Activated gamma-delta T cell (primary cell): ENCODE data around the gene IPO5.
"Not testable (repeated sequence)": the region's sequence is repeated elsewhere in the genome, so short reads cannot be mapped to it uniquely, and the experiment has no call there.

ENCODE experiments used
- DNase-seq: peaks from one replicate; lab custom pipeline; 2025; lab: John Stamatoyannopoulos, UW

Gene IPO5

DNA sequence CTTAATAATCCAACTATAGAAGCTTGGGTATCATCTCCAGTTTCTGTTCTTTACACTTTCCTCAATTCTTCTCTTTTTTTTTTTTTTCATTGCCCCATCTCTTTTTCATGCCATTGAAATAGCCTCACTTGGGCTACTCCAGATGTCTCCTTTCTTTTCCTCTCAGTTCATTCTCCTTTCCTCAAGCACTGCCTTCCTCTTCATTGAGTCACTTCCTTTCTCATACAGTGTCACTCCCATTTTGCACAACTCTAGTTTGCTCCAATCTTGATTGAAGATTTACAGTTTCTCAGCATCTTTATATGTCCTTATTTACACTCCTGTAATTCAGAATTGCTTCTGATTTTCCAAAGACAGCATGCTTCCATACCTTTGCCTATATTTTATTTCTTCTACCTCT lies 61.3 kb downstream of the IPO5 start:
- DNase-seq: no peak

DNA sequence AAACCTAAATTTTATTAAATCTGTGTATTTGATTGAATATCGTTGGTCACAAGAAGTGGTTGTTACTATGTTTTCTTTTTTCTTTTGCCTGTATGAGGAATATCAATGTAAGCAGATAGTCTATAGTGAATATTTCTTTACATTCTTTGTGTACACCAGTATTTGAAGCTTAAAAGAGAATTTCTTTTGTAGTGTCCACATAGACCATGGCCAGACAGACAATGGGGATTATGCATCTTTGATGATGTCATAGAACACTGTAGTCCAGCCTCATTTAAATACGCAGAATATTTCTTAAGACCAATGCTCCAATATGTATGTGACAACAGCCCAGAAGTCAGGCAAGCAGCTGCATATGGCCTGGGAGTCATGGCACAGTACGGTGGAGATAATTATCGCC lies 64.8 kb downstream of the IPO5 start:
- DNase-seq: no peak

DNA sequence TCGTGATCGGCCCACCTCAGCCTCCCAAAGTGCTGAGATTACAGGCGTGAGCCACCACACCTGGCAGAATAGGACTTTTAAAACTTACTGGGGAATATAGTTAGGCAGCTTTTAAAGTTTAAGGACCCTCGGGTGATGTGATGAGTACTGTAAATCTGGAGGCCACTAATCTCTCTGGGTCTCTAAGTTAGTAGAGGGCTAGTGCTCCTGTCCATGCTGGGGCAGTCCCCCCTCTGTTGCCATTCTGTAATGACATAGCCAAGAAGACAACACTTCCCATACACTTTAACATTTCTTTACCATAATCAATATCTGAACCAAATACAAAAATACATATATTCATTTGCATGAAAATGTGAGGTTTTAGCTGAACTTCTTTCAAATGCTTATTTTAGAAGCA lies 65.7 kb downstream of the IPO5 start:
- DNase-seq: no peak

DNA sequence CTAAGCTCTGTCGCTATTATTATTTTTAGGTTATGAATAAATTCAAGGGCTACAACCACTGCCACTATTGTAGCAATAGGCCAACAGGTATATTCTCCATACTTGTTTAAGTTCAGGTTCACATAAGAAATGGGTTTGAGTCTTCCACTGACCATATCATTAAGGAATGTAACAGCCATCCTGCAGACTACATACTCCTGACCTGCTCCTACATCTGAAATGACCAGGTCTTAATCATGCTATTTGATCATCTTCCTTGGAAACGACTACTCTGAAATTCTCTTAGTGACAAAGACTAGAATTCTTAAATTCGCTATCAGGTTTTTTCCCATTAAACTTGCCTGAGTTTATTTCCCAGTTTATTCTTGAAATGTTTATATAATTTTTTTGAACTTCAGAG lies 66.8 kb downstream of the IPO5 start:
- no peak for DNase-seq

DNA sequence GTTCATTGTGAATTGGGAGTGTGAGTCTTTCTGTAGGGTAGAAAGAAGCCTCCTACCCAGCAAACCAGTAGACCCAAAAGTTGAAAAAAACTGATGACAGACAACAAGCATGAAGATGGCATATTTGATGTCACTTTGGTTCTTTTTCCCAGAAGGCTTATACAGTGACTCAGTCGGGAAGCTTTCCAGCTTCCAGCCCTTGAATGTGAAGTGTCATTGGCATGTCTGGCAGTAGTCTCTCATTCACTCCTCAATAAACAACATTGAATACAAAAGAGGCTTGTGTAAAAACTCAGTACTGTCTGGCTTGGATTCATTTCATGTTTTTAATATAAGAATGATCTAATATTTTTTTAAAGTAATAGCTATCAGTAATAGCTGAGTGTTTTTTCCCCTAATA lies 68.7 kb downstream of the IPO5 start:
- DNase-seq: no peak

DNA sequence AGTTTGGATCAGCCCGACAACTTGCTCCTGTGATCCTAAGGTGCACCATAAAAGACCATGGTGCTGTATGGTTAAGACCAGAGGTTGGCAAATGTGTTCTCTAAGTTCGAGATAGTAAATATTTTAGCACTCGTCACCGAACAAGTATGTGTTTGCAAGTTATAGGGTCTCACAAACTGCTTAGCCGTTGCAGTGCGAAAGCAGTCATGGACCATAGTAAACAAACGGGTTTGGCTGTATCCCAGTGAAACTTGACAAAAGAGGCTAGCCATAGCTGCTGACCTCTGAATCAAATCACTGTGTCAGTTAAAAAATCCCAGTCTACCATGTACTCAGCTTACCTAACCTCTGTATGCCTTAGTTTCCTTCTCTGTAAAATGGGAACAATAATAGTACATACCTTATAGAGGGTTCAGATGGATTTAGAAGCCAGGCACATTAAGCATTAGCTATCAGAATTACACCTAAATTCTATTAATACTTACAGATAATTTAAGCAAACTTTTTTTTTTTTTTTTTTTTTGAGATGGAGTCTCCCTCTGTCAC lies 72.1 kb downstream of the IPO5 start:
- DNase-seq: no peak

DNA sequence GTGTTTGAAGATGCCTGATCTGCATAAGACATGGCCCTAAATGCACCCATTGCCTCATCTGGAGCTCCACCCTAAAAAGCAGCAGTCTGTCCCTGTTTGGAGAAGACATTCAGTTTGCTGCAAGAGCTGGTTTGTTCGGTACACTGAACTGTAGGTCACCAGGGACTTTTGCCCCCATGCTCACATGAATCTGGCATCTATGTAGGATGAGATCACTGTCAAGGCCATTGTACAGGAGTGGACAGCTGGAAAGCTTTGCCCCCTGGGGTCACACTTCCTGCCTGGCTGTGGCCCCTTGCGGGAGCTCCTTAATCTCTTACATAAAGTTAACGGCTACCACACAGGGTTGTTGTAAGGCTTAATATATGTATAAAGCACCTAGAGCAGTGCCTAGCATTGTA lies 73.0 kb downstream of the IPO5 start:
- DNase-seq: no peak

DNA sequence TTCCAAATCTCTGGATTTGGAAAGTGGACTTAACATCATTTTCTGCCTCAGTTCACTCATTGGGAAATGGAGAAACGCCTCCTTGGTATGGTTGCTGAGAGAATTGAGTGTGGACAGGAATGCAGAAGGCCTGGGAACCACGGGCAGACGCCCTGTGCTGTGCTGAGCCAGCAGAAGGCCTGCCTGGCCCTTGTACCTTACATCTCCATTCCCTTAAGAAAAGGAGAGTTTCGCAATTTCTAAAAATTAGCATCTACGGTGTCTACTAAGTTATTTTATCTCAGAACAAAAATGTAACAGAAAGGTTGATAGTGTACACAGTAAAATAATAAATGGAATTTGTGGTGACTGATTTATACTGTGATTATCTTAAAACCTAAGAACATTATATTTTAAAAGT lies 78.7 kb downstream of the IPO5 start:
- DNase-seq: no peak

DNA sequence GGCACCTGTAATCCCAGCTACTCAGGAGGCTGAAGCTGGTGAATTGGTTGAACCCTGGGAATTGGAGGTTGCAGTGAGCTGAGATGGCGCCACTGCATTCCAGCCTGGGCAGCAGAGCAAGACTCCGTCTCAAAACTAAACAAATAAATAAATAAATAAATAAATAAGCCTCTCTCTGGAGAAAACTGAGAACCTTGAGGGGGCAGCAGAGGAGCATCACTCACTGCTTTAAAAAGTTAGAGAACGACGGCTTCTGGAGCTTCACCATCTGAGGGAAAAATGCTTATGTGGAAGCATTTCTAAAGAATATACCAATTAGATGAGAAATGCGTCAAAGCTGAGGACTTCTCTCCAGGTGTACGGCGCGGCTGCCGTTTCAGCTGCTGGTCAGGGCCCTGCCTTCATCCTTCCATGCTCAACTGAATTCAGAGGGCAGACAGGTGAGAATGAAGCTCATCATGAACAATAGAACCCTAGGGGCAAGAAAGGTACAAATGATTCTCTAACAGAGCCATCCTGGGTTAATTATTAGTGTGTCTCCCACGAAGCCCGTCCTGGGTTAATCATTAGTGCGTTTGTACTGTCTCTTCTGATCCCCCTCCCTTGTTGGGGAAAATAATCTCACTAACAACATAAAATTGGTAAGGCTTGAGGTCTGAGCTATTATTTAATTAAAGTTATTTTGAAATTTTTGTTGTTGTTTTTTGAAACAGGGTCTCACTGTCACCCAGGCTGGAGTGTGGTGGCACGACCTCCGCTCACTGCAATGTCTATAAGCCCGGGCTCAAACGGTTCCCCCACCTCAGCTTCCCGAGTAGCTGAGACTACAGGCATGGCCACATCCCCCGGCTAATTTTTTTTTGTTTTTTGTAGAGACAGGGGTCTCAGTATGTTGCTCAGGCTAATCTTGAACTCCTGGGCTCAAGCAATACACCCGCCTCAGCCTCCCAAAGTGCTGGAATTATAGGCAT lies 80.1 kb downstream of the IPO5 start:
- no peak for DNase-seq

DNA sequence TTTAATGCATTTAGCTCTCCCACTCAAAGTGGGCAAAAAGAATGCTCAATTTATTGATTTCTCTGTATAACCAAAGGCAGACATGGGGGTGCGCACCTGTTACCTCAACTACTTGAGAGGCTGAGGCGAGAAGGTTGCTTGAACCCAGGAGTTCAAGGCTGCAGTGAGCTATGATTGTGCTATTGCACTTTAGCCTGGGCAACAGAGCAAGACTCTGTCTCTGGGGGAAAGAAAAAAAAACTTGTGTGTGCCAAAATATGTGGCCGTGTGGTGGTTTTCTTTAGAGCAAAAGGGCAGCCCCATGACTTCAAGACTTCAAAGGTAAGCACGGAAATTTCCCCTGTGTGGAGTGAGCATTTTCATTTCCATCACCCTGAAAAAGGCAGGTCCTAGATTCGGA lies 81.9 kb downstream of the IPO5 start:
- DNase-seq: no peak

DNA sequence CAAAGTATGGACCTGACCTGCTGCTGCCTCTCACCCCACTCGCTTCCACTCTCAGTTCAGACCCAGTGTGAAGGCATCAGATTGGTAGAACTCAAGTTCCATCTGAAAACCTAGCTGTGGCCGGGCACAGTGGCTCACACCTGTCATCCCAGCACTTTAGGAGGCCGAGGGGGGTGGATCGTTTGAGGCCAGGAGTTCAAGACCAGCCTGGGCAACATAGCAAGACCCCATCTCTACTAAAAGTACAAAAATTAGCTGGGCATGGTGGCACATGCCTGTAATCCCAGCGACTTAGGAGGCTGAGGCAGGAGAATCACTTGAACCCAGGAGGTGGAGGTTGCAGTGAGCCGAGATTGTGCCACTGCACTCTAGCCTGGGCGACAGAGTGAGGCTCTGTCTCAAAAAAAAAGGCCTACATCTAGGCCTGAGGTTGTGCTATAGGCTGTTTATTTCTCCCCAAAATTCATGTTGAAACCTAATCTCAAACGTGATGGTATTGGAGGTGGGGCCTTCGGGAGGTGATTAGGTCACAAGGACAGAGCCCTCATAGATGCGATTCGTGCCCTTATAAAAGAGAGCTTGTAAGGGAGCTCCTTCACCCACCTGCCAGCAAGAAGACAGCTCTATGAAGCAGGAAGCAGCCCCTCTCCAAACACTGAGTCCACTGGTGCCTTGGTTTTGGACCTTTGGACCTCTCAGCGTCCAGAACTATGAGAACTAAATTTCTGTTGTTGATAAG lies 83.3 kb downstream of the IPO5 start:
- not testable (repeated sequence) for DNase-seq

DNA sequence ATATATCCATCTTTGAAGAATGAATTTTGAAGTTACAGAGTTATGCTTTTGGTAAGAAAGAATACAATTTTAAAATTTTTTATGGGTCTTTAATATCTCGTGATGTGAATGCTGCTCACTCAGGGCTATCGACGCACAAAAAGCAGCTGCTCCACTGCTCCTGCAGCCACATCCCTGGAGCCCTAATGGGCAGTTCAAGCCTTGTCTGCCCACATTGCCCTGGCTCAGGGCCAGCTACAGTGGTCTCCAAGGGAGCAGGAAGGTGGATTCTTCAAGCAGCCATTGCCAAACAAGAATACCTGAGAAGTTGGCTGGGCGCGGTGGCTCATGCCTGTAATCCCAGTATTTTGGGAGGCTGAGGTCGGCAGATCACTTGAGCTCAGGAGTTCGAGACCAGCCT lies 85.8 kb downstream of the IPO5 start:
- no peak for DNase-seq

DNA sequence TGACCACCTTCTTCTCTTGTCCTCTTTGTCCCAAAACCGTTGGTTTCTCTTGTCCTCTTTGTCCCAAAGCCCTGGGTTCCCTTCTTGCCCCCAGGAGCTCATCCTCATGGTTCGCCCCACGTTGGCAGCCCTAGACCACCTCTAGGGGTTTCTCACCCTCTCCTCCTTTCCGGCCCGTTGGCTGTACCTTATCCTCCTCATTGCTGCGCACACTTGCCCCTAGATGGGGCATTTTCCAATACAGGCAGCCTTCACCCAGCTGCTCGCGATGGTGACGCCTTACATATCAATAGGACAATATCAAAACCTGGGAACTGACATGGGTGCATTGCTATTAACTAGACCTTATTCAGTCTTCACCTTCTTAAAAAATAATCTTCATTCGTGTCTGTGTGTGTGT lies 86.5 kb downstream of the IPO5 start:
- no peak for DNase-seq

DNA sequence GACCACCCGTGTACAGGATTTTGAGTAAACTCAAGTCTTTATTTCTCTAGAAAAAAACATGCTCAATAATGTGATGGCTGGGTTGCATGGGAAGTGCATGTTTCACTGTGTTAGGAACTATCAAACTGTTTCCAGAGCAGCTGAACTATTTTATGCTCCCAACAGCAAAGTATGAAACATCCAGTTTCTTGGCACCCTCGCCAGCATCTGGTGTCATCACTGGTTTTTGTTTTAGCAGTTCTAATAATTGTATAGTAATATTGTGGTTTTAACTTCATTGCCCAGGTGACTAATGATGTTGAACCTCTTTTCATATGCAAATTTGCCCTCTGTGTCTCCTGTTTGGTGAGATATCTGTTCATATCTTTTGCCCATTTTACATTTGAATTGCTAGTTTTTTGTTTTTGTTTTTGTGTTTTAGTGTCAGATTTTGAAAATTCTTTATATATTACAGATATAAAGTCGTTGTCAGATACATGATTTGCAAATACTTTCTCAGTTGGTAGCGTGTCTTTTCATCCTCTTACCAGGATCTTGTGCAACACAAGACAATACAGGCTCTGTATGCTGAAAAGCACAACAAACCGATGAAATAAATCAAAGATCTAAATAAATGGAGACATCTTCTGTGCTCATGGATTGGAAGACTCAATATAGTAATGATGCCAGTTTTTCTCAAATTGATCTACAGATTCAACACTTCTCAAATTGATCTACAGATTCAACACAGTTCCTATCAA lies 87.8 kb downstream of the IPO5 start:
- no peak for DNase-seq

DNA sequence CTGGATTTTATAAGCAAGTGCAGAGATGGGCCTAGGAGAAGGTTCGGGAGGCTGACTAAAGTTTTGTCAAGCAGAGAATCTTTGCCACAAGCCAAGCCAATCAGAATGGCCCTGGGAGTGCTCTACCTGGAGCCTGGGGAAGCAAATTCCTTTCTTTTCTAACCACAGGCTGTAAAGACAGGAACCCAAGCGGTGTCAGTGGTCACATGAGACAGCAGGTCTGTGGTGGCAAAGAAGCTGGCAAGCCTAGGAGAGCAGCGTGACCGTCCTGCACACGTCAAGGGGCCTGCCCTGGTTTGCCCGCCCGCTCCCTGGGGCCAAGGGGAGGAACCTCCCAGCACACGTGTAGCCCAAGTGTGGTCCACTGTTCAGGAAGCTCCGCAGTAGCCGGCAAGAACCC lies 90.8 kb downstream of the IPO5 start:
- DNase-seq: no peak

DNA sequence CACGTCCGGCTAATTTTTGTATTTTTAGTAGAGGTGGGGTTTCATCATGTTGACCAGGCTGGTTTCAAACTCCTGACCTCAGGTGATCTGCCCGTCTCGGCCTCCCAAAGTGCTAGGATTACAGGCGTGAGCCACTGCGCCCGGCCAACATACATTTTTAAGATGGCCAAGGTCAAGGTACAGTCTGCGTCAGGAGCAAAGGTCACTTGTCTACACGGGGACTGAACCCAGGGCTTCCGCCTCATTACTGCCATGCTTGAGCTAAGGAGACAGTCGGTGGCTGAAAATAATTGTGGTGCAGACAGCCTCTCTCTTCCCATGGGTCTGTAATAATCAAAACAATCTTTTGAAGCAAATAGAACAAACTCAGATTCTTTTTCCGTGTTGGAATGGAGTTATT lies 94.3 kb downstream of the IPO5 start:
- DNase-seq: not testable (repeated sequence)

DNA sequence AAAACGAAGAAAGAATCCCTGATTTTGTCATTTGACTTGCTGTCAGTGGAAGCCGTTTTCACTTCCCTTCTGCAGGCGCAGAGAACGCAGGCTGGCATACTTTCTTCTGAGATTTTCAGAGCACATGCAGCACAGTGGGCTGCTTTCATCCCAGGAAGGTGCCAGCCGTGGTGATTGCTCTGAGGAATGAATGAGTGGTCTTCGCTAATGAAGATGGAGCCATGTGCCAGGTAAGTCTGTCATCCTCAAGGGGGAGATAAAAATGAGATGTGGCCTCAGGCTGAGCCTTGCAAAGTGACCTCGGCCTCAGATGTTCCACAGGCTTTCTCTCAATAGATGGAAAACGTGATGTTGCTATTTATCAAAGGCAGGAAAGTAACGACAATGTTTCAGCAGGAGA lies 94.8 kb downstream of the IPO5 start:
- no peak for DNase-seq

DNA sequence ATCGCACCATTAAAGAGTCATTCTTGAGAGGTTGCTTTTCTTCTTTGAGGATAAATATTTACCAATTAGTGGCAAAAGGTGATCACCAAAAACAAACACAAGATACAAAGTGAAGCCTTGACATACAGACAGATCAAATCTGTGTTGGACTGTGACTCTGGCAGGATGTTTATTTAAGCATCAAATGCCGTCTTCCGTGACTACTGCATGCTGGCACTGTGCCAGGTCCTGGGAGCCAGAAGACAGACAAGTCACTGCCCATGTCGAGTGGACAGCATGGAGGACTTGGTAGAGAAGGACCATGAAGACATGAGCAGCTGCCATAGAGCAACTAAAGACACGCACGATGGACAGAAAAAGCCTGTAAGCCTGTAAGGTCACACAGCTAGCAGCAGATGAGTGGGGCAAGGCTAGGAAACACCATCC lies 96.6 kb downstream of the IPO5 start:
- DNase-seq: no peak

DNA sequence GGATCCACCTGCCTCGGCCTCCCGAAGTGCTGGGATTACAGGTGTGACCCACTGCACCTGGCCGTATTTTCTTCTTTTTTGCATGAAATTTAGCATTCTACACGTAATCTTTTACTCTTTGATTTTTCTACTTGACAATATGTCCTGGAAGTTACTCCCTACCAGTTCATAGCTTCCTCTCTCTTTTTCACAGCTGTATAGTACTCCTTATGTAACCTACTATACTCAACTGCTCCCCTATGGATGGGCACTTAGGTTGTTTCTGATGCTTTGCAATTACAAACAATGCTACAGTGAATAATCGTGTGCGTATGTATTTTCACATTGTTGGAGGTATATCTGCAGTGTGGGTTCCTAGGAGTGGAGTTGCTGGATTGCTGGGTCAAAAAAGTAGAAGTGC lies 98.9 kb downstream of the IPO5 start:
- no peak for DNase-seq

DNA sequence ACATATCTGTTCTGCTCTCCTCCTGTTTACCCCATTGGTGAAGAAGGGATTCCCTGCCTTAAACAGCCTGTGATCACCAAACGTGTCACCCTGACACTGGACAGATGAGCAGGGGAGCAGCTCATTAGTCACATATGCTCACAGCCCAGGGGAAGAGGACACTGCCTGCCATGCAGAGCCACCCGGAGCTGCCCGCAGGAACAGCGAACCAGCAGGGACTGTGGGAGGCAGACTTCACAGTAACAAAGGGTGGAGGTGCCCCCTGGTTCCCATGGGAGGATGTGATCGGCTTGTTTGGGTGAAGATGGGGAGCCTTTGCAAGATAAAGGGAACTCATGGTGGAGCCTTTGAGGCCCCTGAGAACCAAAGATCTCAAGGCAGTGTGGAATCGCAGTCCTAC lies 100.8 kb downstream of the IPO5 start:
- no peak for DNase-seq

DNA sequence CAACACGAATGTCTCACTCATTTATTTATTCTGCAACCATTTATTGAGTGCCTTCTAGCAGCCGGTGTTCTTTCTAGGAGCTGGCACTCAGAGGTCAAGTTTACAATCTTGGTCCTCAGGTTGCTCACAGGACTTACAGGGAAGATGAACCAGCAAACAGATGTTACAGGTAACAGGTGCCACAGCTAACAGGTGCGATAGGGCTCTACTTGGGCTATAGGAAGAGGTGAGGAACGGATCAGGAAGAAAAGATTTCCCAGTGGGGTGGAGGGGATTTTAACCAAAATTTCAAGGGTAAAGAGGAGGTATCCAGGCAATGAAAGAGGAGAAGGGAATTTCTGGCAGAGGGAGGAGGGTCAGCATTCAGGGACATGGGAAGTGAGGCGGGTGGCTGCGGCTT lies 102.1 kb downstream of the IPO5 start:
- no peak for DNase-seq

DNA sequence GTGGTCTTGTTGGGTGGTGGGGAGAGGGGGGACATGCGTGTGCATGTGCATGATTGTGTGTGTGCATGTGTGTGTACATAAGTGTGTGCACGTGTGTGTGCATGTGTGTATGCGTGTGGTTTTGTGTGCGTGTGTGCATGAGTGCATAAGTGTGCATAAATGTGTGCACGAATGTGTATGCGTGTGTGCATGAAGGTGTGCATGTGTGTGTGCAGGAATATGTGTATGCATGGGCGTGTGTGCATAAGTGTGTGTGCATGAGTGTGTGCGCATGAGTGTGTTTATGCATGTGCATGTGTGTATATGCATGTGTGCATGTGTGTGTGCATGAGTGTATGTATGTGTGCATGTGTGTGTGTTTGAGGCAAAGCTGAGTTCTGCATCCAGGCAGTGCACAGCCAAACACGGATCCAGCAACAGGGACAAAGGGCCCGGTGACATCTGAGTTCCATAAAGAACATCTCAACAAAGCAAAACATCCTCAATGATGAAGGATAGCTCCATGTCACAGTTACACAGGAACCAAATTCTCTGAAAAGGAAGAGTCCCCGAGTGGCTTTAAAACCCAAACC lies 103.5 kb downstream of the IPO5 start:
- DNase-seq: no peak
